T-cell (primary cell): Measurements from ENCODE around the gene PTPRT. TPM values are rescaled to one million over a fixed set of nuclear protein-coding genes. Genes with fewer than 3 reads are reported as not detected.

Source experiments
- ATAC-seq, 4 experiments: fragments of 200-7000 bp in 3 of 4; fragments of 150-1000 bp in 1 of 4; cut with Tn5 transposase; replicated peaks in 1 of 4; 1 replicate in 3 of 4; 2 replicates in 1 of 4; pipeline ENCODE4 v1.10.0; 2021; ENCODE audit warnings: moderate library complexity in 3 of 4, mild to moderate bottlenecking in 2 of 4, moderate number of reproducible peaks in 1 of 4
- CTCF ChIA-PET, 2 donors: fragments of 300-600 bp; sonication (Branson Sonifier 250); formaldehyde crosslinking; loops; one replicate each; lab custom pipeline; 2022; ENCODE audit warnings: antibody characterized with exemption in 2 of 2; lab: Charles Lee
- POLR2A ChIA-PET, 2 donors: fragments of 300-600 bp; sonication (Branson Sonifier 250); formaldehyde crosslinking; loops; one replicate each; lab custom pipeline; 2022; ENCODE audit warnings: antibody characterized with exemption in 2 of 2; lab: Charles Lee
- DNase-seq, 35 experiments: peaks; one replicate each; pipeline versions ENCODE4 v3.0.0 to v3.0.0-alpha.2; 2013 to 2023
- H3K27ac ChIP-seq: one replicate; pipeline ENCODE4 v1.5.1; 2013; ENCODE audit warnings: low read length
- H3K27me3 ChIP-seq, 2 experiments: replicated peaks in 1 of 2; 1 replicate in 1 of 2; 2 replicates in 1 of 2; pipeline versions ENCODE4 v1.6.1 to v1.7.0; 2013; ENCODE audit warnings: low read length in 1 of 2, mixed read lengths in 1 of 2; ENCODE audit not compliant: control insufficient read depth in 2 of 2, insufficient read depth in 2 of 2; ENCODE audit errors: extremely low read depth in 1 of 2
- H3K36me3 ChIP-seq, 2 donors: 1 replicate in 1 of 2; 2 replicates in 1 of 2; pipeline versions ENCODE4 v1.6.1 to v1.7.0; 2013; ENCODE audit warnings: low read length in 1 of 2; ENCODE audit not compliant: control insufficient read depth in 2 of 2, insufficient read depth in 1 of 2; ENCODE audit errors: extremely low read depth in 1 of 2
- H3K4me1 ChIP-seq, 2 experiments: 1 replicate in 1 of 2; 2 replicates in 1 of 2; pipeline versions ENCODE4 v1.6.1 to v1.7.0; 2013; ENCODE audit warnings: low read length in 2 of 2, mixed read lengths in 1 of 2; ENCODE audit not compliant: insufficient read depth in 2 of 2, control insufficient read depth in 1 of 2; ENCODE audit errors: extremely low read depth in 1 of 2
- H3K4me3 ChIP-seq, 2 donors: 1 replicate in 1 of 2; 2 replicates in 1 of 2; pipeline versions ENCODE4 v1.5.1 to v1.7.0; 2013; ENCODE audit warnings: mild to moderate bottlenecking in 2 of 2, low read length in 1 of 2, moderate library complexity in 1 of 2; ENCODE audit not compliant: control insufficient read depth in 1 of 2; ENCODE audit errors: extremely low read depth in 1 of 2
- H3K9me3 ChIP-seq: 2 replicates; pipeline ENCODE4 v1.7.0; 2013
- H3K27ac Mint-ChIP-seq, 2 donors: one replicate each; pipeline ENCODE4 v1.8.0; 2020 to 2021; ENCODE audit warnings: mild to moderate bottlenecking in 2 of 2, mixed read lengths in 2 of 2
- H3K27me3 Mint-ChIP-seq, 2 donors: one replicate each; pipeline ENCODE4 v1.8.0; 2021 to 2022; ENCODE audit warnings: mixed read lengths in 2 of 2
- H3K36me3 Mint-ChIP-seq: one replicate; pipeline ENCODE4 v1.8.0; 2021; ENCODE audit warnings: mixed read lengths
- H3K4me1 Mint-ChIP-seq, 3 donors: one replicate each; pipeline ENCODE4 v1.8.0; 2020 to 2022; ENCODE audit warnings: mixed read lengths in 3 of 3, mild to moderate bottlenecking in 1 of 3
- H3K4me3 Mint-ChIP-seq, 3 donors: one replicate each; pipeline ENCODE4 v1.8.0; 2020 to 2022; ENCODE audit warnings: mild to moderate bottlenecking in 3 of 3, mixed read lengths in 3 of 3, moderate library complexity in 3 of 3
- H3K9me3 Mint-ChIP-seq, 3 donors: one replicate each; pipeline ENCODE4 v1.8.0; 2020 to 2022; ENCODE audit warnings: mixed read lengths in 3 of 3
- WGBS: methylation state at CpG from one replicate; pipeline ENCODE4 v1.1.5; 2013; ENCODE audit warnings: missing lambda C conversion rate; ENCODE audit not compliant: insufficient coverage; 5-methylcytosine and 5-hydroxymethylcytosine counted together
- total RNA-seq, 35 experiments: library from RNA in 6 of 35; stranded (reverse) in 6 of 35; fragments of 120-200 nt in 1 of 35; gene quantifications; one replicate each; pipeline versions ENCODE4 v1.2.1 to v1.2.4 and lab custom pipeline; 2013 to 2026

PTPRT gene
- total RNA-seq, 5 donors from 2014 or later (not counting 1 experiment from before 2014, with no cell fraction given): not detected

DNA sequence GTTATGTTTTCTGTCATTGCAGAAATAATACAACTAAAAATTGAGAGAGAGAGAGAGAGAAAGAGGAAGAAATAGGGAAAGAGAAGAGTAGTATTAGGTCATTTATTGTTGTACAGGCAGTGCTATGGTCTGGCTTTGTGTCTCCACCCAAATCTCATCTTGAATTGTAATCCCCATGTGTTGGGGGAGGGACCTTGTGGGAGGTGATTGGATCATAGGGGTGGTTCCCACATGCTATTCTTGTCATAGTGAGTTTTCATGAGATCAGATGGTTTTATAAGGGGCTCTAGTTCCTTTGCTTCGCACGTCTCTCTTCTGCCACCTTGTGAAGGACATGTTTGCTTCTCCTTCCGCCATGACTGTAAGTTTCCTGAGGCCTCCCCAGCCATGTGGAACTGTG is 894.1 kb downstream of the PTPRT start:
- CTCF ChIA-PET: no interaction called here
- no peaks in the 10 kb centered on the region for H3K36me3 Mint-ChIP-seq

DNA sequence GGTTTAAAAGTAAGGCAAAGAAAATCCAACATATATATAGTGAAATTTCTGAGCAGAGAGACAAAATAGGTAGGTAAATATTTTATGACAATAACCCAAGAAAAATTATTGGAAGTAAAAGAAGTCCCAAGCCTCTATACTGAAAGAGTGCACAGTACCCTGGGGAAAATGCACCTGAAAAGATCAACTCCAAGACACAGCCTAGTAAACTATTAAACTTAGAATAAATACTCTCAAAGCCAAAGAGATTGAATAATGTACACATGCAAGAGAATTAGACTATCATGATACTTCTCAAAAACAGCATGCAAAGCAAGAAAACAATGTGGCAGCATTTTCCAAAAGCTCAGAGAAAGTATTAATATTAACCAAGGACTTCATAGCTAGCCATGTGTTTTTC is 894.7 kb downstream of the PTPRT start:
- Mint-ChIP-seq H3K27ac (no peak overlapping the region), H3K4me1 (no peaks in the 10 kb centered on the region), H3K27me3 (no peaks in the 10 kb centered on the region), H3K9me3 (peaks cover 0 to 13% (median 4%) of the 10 kb centered on the region in 3 donors), H3K4me3 (no peak overlapping the region), H3K36me3 (no peaks in the 10 kb centered on the region)
- no peaks in the 10 kb centered on the region for H3K4me1 ChIP-seq
- H3K27me3 ChIP-seq: no peaks in the 10 kb centered on the region
- CTCF ChIA-PET: no interaction called here
- no peaks in the 10 kb centered on the region for H3K9me3 ChIP-seq
- no peaks in the 10 kb centered on the region for H3K36me3 ChIP-seq
- DNase-seq: no peak
- POLR2A ChIA-PET: no interaction called here
- no peak for ATAC-seq
- no peak overlapping the region for H3K27ac ChIP-seq
- H3K4me3 ChIP-seq: no peak overlapping the region

More for the DNA sequence above, 894.1 kb downstream of the PTPRT start:
- no peaks in the 10 kb centered on the region for H3K4me1 Mint-ChIP-seq
- H3K27ac Mint-ChIP-seq: no peak overlapping the region
- no peaks in the 10 kb centered on the region for H3K27me3 Mint-ChIP-seq
- Histone ChIP-seq H3K9me3 (no peaks in the 10 kb centered on the region), H3K4me1 (no peaks in the 10 kb centered on the region), H3K27ac (no peak overlapping the region), H3K27me3 (no peaks in the 10 kb centered on the region), H3K4me3 (no peak overlapping the region), H3K36me3 (no peaks in the 10 kb centered on the region)
- DNase-seq: no peak
- peaks cover 0 to 13% (median 4%) of the 10 kb centered on the region in 3 donors for H3K9me3 Mint-ChIP-seq
- POLR2A ChIA-PET: no interaction called here
- no peak for ATAC-seq
- no CpG with 5 or more reads among the region's 3 CpGs for WGBS
- H3K4me3 Mint-ChIP-seq: no peak overlapping the region

DNA sequence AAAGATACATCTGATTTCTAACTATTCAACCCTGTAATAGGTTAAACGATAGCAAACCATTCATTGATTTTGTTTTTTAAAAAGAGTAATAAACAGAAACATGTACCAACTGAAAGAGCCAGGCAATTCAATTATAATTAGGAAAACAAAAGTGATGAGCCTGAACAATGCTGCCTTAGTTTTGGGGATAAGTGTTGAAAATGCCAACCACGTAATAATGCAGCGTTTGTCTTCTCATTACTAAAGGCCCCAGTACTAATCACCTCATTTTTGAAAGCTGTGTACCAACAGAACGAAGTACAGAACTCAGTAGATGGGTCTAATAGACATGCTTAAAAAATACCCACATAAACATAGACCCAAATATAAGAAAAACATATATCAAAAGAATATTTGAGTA is 907.9 kb downstream of the PTPRT start:
- no peak overlapping the region for H3K4me3 Mint-ChIP-seq
- peaks cover 6 to 16% (median 15%) of the 10 kb centered on the region in 3 donors for H3K9me3 Mint-ChIP-seq
- H3K27ac ChIP-seq: no peak overlapping the region
- H3K27me3 ChIP-seq: no peaks in the 10 kb centered on the region
- ChIA-PET CTCF (no interaction called here), POLR2A (no interaction called here)
- no peak overlapping the region for H3K4me3 ChIP-seq
- H3K9me3 ChIP-seq: no peaks in the 10 kb centered on the region
- WGBS: no CpG with 5 or more reads among the region's 4 CpGs
- no peaks in the 10 kb centered on the region for H3K4me1 Mint-ChIP-seq
- no peaks in the 10 kb centered on the region for H3K4me1 ChIP-seq
- no peaks in the 10 kb centered on the region for H3K27me3 Mint-ChIP-seq
- no peaks in the 10 kb centered on the region for H3K36me3 Mint-ChIP-seq
- no peaks in the 10 kb centered on the region for H3K36me3 ChIP-seq
- DNase-seq: no peak
- no peak overlapping the region for H3K27ac Mint-ChIP-seq
- ATAC-seq: no peak

DNA sequence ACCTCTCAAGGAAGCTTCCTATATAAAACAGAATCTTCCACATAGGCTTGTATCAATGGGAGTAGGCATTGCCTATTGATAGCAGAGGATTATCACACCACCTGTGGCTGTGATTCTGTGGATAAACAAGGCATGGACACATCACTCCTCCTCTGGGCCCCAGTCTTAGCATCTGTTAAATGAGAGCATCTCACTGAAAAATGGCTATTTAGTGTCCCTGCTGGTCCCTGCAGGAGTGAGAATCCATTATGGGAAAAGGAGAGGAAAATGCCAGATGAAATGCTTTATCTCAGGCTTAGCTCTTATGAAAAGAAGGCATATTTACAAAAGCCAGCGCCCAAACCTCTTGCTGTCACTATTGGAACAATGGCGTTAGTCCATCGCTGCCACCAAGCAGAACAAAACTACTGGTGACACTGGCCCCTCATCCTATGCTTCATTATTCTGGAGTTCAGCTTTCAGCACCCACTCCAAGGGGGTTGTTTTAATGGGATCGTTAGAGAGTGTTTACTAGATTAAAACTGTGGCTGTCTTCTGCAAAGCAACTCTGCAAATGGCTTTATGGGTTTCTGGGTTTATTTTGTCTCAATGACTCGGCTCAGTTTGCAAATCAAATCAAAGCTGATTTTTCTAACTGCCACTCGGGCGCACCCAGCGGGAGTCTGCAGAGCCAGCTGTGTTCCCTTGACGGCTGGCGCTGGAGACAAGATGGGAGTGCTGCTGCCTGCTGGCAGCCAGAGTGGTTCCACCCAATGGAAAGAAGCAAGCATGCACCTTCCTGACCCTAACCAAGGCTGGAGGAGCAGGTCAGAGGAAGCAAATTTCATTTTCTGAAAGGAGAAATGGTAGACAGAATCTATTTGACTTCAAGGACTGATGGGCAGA is 912.7 kb downstream of the PTPRT start:
- H3K27me3 Mint-ChIP-seq: no peaks in the 10 kb centered on the region
- 67% methylated on average over 8 of the region's 10 CpGs for WGBS
- peaks cover 12 to 14% (median 13%) of the 10 kb centered on the region in 3 donors for H3K9me3 Mint-ChIP-seq
- no peak overlapping the region for H3K4me3 Mint-ChIP-seq
- Histone ChIP-seq H3K27me3 (no peaks in the 10 kb centered on the region), H3K4me1 (no peaks in the 10 kb centered on the region), H3K36me3 (no peaks in the 10 kb centered on the region), H3K4me3 (no peak overlapping the region), H3K27ac (no peak overlapping the region), H3K9me3 (no peaks in the 10 kb centered on the region)
- ATAC-seq (no peak), DNase-seq (no peak)
- no peaks in the 10 kb centered on the region for H3K4me1 Mint-ChIP-seq
- H3K27ac Mint-ChIP-seq: no peak overlapping the region
- ChIA-PET CTCF (no interaction called here), POLR2A (no interaction called here)
- H3K36me3 Mint-ChIP-seq: no peaks in the 10 kb centered on the region

DNA sequence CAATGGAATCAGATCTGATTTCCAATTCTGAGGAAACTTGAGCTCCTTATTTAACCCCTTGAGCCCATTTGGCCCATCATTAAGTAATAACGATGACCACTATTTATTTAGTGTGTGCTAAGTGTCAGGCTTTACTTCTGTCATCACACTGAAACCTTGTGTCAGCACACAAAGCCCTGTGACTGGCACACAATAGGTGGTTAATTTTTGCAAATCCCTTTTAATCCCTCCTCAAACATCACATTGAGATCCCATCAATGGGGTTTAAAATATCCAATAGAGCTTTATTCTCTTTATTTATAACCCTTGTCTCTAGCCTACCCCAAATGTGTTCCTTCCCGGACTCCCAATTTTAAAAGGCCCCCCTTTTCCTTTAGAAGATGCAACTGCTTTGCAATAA is 914.7 kb downstream of the PTPRT start:
- ChIA-PET POLR2A (no interaction called here), CTCF (no interaction called here)
- no CpG with 5 or more reads among the region's 2 CpGs for WGBS
- no peak overlapping the region for H3K27ac ChIP-seq
- H3K4me1 ChIP-seq: no peaks in the 10 kb centered on the region
- Mint-ChIP-seq H3K27ac (no peak overlapping the region), H3K9me3 (peaks cover 9 to 17% (median 10%) of the 10 kb centered on the region in 3 donors), H3K4me3 (no peak overlapping the region), H3K36me3 (no peaks in the 10 kb centered on the region), H3K27me3 (no peaks in the 10 kb centered on the region), H3K4me1 (no peaks in the 10 kb centered on the region)
- no peaks in the 10 kb centered on the region for H3K36me3 ChIP-seq
- DNase-seq (no peak), ATAC-seq (no peak)
- no peaks in the 10 kb centered on the region for H3K9me3 ChIP-seq
- H3K4me3 ChIP-seq: no peak overlapping the region
- no peaks in the 10 kb centered on the region for H3K27me3 ChIP-seq

DNA sequence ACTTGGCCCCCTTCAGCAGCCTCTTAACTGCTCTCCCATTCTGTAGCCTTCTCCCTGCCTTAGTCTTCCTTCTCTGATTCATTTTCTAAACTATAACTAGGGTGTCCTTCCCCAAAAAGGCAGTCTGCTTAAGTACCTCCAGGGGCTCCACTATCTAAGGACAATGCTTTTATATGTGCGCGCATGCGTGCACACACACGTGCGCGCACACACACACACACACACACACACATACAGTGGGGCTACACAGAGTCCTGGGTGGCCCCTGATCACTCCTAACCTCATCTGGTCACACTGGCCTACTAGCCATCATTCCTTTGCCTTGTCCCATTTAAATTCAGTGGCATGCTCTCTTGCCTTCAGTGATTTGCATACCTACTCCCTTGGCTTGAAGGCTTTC is 917.2 kb downstream of the PTPRT start:
- no peaks in the 10 kb centered on the region for H3K27me3 ChIP-seq
- peaks cover 8 to 19% (median 9%) of the 10 kb centered on the region in 3 donors for H3K9me3 Mint-ChIP-seq
- H3K4me1 Mint-ChIP-seq: no peaks in the 10 kb centered on the region
- H3K36me3 ChIP-seq: no peaks in the 10 kb centered on the region
- no peaks in the 10 kb centered on the region for H3K36me3 Mint-ChIP-seq
- H3K9me3 ChIP-seq: no peaks in the 10 kb centered on the region
- no peaks in the 10 kb centered on the region for H3K4me1 ChIP-seq
- H3K27ac Mint-ChIP-seq: no peak overlapping the region
- DNase-seq (no peak), ATAC-seq (no peak)
- WGBS: 85% methylated on average over 6 of the region's 6 CpGs
- H3K4me3 Mint-ChIP-seq: no peak overlapping the region
- no peaks in the 10 kb centered on the region for H3K27me3 Mint-ChIP-seq
- CTCF ChIA-PET: interaction anchor here in 1 of 2 donors (0.7 kb wide), 1 partner anchor 26 kb away, joined by 4 read pairs; no protein-coding TSS in a partner anchor
- H3K4me3 ChIP-seq: no peak overlapping the region
- POLR2A ChIA-PET: no interaction called here
- H3K27ac ChIP-seq: no peak overlapping the region
